ENCODE measurements around the gene CYP11A1. TPM values are rescaled to one million over a fixed set of nuclear protein-coding genes. Genes with fewer than 3 reads are reported as not detected.

Gene CYP11A1
- total RNA-seq, 1 donor from 2014 or later, result 62.4 TPM

DNA sequence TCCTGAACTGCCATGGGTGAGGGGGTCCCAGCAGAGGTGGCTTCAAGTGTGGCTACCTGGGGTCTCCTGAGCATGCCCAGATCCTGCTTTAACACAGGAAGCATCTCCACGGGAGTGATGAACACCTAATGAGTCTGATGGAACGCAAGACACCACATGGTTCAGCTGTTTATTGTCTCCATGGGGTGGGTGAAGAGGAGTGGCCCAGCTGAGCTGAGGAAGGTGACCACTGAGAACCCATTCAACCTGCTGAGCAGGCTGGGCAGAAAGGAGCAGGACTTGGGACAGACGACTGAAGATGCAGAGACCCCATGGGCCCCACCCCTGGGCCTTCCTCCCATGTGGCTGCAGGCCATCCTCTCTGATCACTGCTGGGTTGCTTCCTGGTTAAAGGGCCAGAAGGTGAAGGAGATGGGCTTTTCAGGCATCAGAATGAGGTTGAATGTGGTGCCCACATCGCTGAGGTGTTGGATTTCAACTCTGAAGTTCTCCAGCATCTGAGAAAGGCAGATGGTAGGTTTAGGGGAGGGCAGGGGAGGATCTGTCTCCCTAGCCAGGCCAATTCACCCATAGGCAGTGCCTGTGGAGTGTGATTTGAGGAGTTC is 29.7 kb downstream of the CYP11A1 start:
- no peaks in the 10 kb centered on the region for H3K4me1 ChIP-seq
- no peaks in the 10 kb centered on the region for H3K9me3 ChIP-seq
- TF ChIP-seq, protein P1, sequence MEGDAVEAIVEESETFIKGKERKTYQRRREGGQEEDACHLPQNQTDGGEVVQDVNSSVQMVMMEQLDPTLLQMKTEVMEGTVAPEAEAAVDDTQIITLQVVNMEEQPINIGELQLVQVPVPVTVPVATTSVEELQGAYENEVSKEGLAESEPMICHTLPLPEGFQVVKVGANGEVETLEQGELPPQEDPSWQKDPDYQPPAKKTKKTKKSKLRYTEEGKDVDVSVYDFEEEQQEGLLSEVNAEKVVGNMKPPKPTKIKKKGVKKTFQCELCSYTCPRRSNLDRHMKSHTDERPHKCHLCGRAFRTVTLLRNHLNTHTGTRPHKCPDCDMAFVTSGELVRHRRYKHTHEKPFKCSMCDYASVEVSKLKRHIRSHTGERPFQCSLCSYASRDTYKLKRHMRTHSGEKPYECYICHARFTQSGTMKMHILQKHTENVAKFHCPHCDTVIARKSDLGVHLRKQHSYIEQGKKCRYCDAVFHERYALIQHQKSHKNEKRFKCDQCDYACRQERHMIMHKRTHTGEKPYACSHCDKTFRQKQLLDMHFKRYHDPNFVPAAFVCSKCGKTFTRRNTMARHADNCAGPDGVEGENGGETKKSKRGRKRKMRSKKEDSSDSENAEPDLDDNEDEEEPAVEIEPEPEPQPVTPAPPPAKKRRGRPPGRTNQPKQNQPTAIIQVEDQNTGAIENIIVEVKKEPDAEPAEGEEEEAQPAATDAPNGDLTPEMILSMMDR (IDR thresholded peaks at IDR 0.05), result no peak
- H3K27ac ChIP-seq, result no peak overlapping the region
- DNase-seq (ENCODE audit: low spot score in 2 of 2), result no peak
- no peaks in the 10 kb centered on the region for H3K27me3 ChIP-seq
- no peak overlapping the region for H3K4me3 ChIP-seq
- intact Hi-C loops (cut with DNase I), result no loop called here
- no peaks in the 10 kb centered on the region for H3K36me3 ChIP-seq

DNA sequence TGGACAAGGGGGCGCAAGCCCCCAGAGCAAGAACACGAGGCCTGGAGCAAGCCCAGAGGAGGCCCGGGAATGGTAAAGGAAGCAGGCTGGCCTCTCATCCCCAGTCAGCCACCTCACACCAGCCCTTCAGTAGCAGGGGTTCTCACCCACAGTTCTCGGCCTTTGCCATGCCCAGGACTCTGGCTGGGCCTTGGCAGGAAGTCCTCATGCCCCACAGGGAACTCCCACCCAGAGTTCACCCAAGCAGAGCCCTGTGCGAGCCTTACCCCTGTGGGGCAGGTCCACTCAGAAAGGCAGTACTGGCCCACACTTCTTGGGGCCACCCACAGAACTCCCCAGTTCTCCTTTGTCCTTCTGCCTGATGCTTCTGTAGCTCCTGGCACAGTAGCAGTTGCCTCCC is 30.3 kb downstream of the CYP11A1 start:
- Histone ChIP-seq H3K9me3 (no peaks in the 10 kb centered on the region), H3K4me1 (no peaks in the 10 kb centered on the region), H3K27ac (no peak overlapping the region), H3K4me3 (no peak overlapping the region), H3K36me3 (no peaks in the 10 kb centered on the region), H3K27me3 (no peaks in the 10 kb centered on the region)
- DNase-seq (ENCODE audit: low spot score in 2 of 2), result no peak
- intact Hi-C loops (cut with DNase I), result no loop called here
- TF ChIP-seq, protein P1 (IDR thresholded peaks at IDR 0.05), result no peak

DNA sequence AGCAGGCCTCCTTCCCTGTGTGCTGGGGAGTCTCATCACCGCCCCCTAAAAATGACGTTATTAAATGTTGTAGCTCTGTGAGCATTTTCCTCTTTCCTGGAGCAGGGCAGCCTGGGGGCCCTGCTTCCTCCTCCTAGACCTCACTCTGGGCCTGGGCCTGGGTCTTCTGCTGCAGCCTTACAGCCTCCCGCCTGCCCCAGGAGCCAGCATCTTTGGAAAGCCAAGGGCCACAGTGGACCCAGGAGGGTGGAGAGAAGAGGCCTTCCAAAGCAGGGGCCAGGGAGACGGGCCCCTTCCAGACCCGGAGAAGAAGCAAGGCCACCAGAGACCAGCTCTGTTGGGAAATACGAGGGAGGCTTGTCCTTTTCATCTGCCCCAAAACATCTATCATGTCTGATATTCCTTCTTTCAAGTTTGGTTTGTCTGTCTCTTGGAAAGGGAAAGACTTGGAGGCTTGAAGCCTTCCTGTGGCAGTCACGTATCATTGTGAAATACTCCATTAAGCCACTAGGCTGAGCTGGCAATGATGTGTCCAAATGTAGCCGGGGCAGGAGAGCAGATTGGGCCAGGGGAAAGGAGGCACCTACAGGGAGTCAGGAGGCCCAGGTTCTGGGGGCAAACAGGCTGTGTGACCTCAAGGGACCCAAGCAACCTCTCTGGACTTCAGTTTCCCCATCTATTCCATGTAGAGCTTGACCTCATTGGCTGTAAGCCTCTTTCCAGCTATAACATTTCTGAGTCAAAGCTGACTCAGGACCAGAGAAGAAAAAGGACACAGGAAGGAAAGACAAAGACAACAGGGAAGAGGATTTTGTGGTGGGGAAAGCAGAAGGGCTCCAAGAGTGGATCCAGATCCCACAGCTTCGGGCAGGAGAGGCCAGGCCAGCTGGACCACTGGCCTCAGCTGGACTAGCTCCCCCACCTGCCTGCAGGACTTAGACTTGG is 31.1 kb downstream of the CYP11A1 start:
- DNase-seq (ENCODE audit: low spot score in 2 of 2), result no peak
- intact Hi-C loops (cut with DNase I), result no loop called here

DNA sequence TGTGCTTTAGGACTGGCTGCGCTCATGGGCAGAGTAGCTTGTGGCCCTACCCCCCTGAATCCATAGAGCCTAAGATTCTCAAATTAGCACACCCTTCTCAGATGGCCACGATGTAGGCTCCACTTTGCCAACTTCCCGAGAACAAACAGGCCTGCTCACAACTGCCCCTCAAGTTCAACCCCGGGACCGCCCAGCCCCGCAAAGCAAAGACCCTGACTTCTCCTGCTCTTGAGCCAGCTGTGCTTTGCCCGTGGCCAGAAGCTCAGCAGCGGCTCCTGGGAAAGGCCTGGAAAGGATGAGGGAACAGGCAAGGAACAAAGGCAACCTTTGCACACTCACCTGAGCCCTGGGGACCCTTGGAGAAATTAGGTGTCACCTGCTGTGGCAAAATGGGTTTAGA is 32.0 kb downstream of the CYP11A1 start:
- Histone ChIP-seq H3K4me1 (no peaks in the 10 kb centered on the region), H3K27ac (no peak overlapping the region), H3K4me3 (no peak overlapping the region), H3K27me3 (no peaks in the 10 kb centered on the region), H3K9me3 (no peaks in the 10 kb centered on the region), H3K36me3 (no peaks in the 10 kb centered on the region)
- intact Hi-C loops (cut with DNase I), result no loop called here
- TF ChIP-seq, protein P1 (IDR thresholded peaks at IDR 0.05), result no peak
- no peak for DNase-seq (ENCODE audit: low spot score in 2 of 2)

More for the DNA sequence above, 31.1 kb downstream of the CYP11A1 start:
- H3K27ac ChIP-seq, result no peak overlapping the region
- TF ChIP-seq, protein P1 (IDR thresholded peaks at IDR 0.05), result no peak
- no peaks in the 10 kb centered on the region for H3K9me3 ChIP-seq
- H3K4me1 ChIP-seq, result no peaks in the 10 kb centered on the region
- no peak overlapping the region for H3K4me3 ChIP-seq
- H3K27me3 ChIP-seq, result no peaks in the 10 kb centered on the region
- no peaks in the 10 kb centered on the region for H3K36me3 ChIP-seq

DNA sequence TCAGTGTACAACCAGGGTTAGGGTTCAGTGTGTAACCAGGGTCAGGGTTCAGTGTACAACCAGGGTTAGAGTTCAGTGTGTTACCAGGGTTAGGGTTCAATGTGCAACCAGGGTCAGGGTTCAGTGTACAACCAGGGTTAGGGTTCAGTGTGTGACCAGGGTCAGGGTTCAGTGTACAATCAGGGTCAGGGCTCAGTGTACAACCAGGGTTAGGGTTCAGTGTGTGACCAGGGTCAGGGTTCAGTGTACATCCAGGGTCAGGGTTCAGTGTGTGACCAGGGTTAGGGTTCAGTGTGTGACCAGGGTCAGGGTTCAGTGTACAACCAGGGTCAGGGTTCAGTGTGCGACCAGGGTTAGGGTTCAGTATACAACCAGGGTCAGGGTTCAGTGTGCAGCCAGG is 33.3 kb downstream of the CYP11A1 start:
- H3K4me1 ChIP-seq, result no peaks in the 10 kb centered on the region
- no peaks in the 10 kb centered on the region for H3K9me3 ChIP-seq
- TF ChIP-seq, protein P1 (IDR thresholded peaks at IDR 0.05), result no peak
- H3K36me3 ChIP-seq, result no peaks in the 10 kb centered on the region
- no peaks in the 10 kb centered on the region for H3K27me3 ChIP-seq
- no peak for DNase-seq (ENCODE audit: low spot score in 2 of 2)
- intact Hi-C loops (cut with DNase I), result no loop called here
- H3K4me3 ChIP-seq, result no peak overlapping the region
- H3K27ac ChIP-seq, result no peak overlapping the region

Data from ascending aorta (tissue), 2 donors.